Right lobe of liver (tissue), 4 donors: ENCODE measurements around the gene KIRREL3.

Experiments used
- POLR2A ChIP-seq: fragments of 450-650 bp; IDR thresholded peaks from one replicate; pipeline ENCODE4 v1.6.1; 2017; ENCODE audit warnings: antibody characterized with exemption, mild to moderate bottlenecking
- TF ChIP-seq, protein P1 (sequence below), 4 donors: fragments of 200-600 bp in 3 of 4; fragments of 450-650 bp in 1 of 4; IDR thresholded peaks; one replicate each; pipeline versions ENCODE4 v1.5.1 to v1.8.0; 2016 to 2022; ENCODE audit warnings: antibody characterized with exemption in 4 of 4, mild to moderate bottlenecking in 2 of 4
- donor health status: DM: no; HTN: no; CAD: no.
- donor health status: DM: no; HTN: no; CAD: no.
- donor health status: DM: no; HTN: yes; CAD: no.

DNA sequence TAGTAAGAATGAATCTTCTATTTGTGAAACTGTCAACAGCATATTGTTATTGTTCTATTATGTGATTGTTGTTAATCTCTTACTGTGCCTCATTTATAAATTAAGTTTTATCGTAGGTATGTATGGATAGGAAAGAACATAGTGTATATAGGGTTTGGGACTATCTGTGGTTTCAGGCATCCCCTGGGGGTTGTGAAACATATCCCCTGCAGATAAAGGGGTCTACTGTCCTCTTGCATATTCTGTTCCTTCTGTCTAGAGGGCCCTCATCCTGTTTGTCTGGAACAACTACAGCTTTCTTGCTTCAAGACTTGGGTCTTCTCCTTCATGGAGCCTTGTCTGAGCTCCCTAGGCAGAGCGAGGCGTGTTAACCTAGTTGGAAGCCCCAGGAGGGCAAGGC is 159.6 kb downstream of the KIRREL3 start:
- TF ChIP-seq, protein P1, sequence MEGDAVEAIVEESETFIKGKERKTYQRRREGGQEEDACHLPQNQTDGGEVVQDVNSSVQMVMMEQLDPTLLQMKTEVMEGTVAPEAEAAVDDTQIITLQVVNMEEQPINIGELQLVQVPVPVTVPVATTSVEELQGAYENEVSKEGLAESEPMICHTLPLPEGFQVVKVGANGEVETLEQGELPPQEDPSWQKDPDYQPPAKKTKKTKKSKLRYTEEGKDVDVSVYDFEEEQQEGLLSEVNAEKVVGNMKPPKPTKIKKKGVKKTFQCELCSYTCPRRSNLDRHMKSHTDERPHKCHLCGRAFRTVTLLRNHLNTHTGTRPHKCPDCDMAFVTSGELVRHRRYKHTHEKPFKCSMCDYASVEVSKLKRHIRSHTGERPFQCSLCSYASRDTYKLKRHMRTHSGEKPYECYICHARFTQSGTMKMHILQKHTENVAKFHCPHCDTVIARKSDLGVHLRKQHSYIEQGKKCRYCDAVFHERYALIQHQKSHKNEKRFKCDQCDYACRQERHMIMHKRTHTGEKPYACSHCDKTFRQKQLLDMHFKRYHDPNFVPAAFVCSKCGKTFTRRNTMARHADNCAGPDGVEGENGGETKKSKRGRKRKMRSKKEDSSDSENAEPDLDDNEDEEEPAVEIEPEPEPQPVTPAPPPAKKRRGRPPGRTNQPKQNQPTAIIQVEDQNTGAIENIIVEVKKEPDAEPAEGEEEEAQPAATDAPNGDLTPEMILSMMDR (IDR thresholded peaks at IDR 0.05), result no peak
- TF ChIP-seq POLR2A, result no peak
